ENCODE results near the gene FAM50A. TPM values are rescaled to one million over a fixed set of nuclear protein-coding genes. Genes with fewer than 3 reads are reported as not detected.

The FAM50A gene
- polyA plus RNA-seq, 3 donors: 51.3 to 58.1 (median 55.9) TPM

Other genes with a start within 250 kb of the FAM50A start
- gene OPN1MW2, start 224.4 kb upstream of the FAM50A start, polyA plus RNA-seq (ENCODE audit: insufficient read length in 3 of 3): not detected
- not detected for gene OPN1MW3, start 186.6 kb upstream of the FAM50A start, polyA plus RNA-seq (ENCODE audit: insufficient read length in 3 of 3)
- not detected for gene TEX28, start 149.0 kb upstream of the FAM50A start, polyA plus RNA-seq (ENCODE audit: insufficient read length in 3 of 3)
- under 1 TPM; 0.28 to 0.76 (median 0.45) TPM for gene TKTL1, start 148.3 kb upstream of the FAM50A start, polyA plus RNA-seq (ENCODE audit: insufficient read length in 3 of 3)
- 100 to 1,000 TPM; 393 to 423 (median 399) TPM for gene FLNA, start 69.5 kb upstream of the FAM50A start, polyA plus RNA-seq (ENCODE audit: insufficient read length in 3 of 3)
- 10 to 100 TPM; 64.7 to 67.6 (median 66.3) TPM for gene EMD, start 64.8 kb upstream of the FAM50A start, polyA plus RNA-seq (ENCODE audit: insufficient read length in 3 of 3)
- gene RPL10, start 45.8 kb upstream of the FAM50A start, polyA plus RNA-seq (ENCODE audit: insufficient read length in 3 of 3): 1,000 to 10,000 TPM; 2,793 to 3,161 (median 3,142) TPM
- 10 to 100 TPM; 11.3 to 14.0 (median 11.4) TPM for gene DNASE1L1, start 34.9 kb upstream of the FAM50A start, polyA plus RNA-seq (ENCODE audit: insufficient read length in 3 of 3)
- 10 to 100 TPM; 26.1 to 30.1 (median 28.7) TPM for gene TAFAZZIN, start 32.6 kb upstream of the FAM50A start, polyA plus RNA-seq (ENCODE audit: insufficient read length in 3 of 3)
- 100 to 1,000 TPM; 136 to 162 (median 151) TPM for gene ATP6AP1, start 15.5 kb upstream of the FAM50A start, polyA plus RNA-seq (ENCODE audit: insufficient read length in 3 of 3)
- 100 to 1,000 TPM; 106 to 109 (median 107) TPM for gene GDI1, start 7.0 kb upstream of the FAM50A start, polyA plus RNA-seq (ENCODE audit: insufficient read length in 3 of 3)
- 10 to 100 TPM; 33.5 to 40.7 (median 38.1) TPM for gene PLXNA3, start 14.1 kb downstream of the FAM50A start, polyA plus RNA-seq (ENCODE audit: insufficient read length in 3 of 3)
- 10 to 100 TPM in 2 of 3 donors, 1 to 10 TPM in 1; 9.7 to 12.0 (median 10.8) TPM for gene LAGE3, start 35.1 kb downstream of the FAM50A start, polyA plus RNA-seq (ENCODE audit: insufficient read length in 3 of 3)
- gene UBL4A, start 42.5 kb downstream of the FAM50A start, polyA plus RNA-seq (ENCODE audit: insufficient read length in 3 of 3): 10 to 100 TPM; 25.6 to 29.3 (median 28.1) TPM
- gene SLC10A3, start 46.5 kb downstream of the FAM50A start, polyA plus RNA-seq (ENCODE audit: insufficient read length in 3 of 3): 10 to 100 TPM; 15.9 to 18.3 (median 15.9) TPM
- gene FAM3A, start 72.1 kb downstream of the FAM50A start, polyA plus RNA-seq (ENCODE audit: insufficient read length in 3 of 3): 10 to 100 TPM; 24.3 to 29.3 (median 28.0) TPM
- gene G6PD, start 102.7 kb downstream of the FAM50A start, polyA plus RNA-seq (ENCODE audit: insufficient read length in 3 of 3): 10 to 100 TPM; 37.7 to 40.9 (median 39.4) TPM
- 10 to 100 TPM; 11.1 to 17.9 (median 15.4) TPM for gene IKBKG, start 103.5 kb downstream of the FAM50A start, polyA plus RNA-seq (ENCODE audit: insufficient read length in 3 of 3)
- not detected for gene CTAG1A, start 141.0 kb downstream of the FAM50A start, polyA plus RNA-seq (ENCODE audit: insufficient read length in 3 of 3)
- gene CTAG1B, start 175.1 kb downstream of the FAM50A start, polyA plus RNA-seq (ENCODE audit: insufficient read length in 3 of 3): not detected
- not detected for gene CTAG2, start 209.4 kb downstream of the FAM50A start, polyA plus RNA-seq (ENCODE audit: insufficient read length in 3 of 3)